ENCODE measurements around the gene ZNHIT1.

- TF ChIP-seq CTCF (IDR thresholded peaks at IDR 0.05; ENCODE audit: low read depth, low read length) (no peak), EZH2phosphoT487 (IDR thresholded peaks at IDR 0.05; ENCODE audit: low read depth) (no peak)
Observed at GRCh38 chr7:101198476-101198875, 19.5 kb upstream of the ZNHIT1 start.

Data from OCI-LY3 (cell line).